ENCODE measurements around the gene ESR1.
A peak's percentile ranks its signal among the peaks of the same experiment; 100 is the strongest.

ESR1 gene

DNA sequence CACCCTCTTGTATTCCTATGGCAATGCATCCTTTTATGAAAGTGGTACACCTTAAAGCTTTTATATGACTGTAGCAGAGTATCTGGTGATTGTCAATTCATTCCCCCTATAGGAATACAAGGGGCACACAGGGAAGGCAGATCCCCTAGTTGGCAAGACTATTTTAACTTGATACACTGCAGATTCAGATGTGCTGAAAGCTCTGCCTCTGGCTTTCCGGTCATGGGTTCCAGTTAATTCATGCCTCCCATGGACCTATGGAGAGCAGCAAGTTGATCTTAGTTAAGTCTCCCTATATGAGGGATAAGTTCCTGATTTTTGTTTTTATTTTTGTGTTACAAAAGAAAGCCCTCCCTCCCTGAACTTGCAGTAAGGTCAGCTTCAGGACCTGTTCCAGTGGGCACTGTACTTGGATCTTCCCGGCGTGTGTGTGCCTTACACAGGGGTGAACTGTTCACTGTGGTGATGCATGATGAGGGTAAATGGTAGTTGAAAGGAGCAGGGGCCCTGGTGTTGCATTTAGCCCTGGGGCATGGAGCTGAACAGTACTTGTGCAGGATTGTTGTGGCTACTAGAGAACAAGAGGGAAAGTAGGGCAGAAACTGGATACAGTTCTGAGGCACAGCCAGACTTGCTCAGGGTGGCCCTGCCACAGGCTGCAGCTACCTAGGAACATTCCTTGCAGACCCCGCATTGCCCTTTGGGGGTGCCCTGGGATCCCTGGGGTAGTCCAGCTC, 292.1 kb downstream of the ESR1 start:
- no peaks in the 10 kb centered on the region for H3K9me3 Mint-ChIP-seq
- peaks cover under 1% of the 10 kb centered on the region for H3K4me1 Mint-ChIP-seq
- no peak overlapping the region for H3K27ac Mint-ChIP-seq
- H3K27me3 Mint-ChIP-seq = no peaks in the 10 kb centered on the region
- H3K4me3 Mint-ChIP-seq = no peak overlapping the region
- DNase-seq (ENCODE audit: low spot score in 2 of 2) = no peak
- ATAC-seq (ENCODE audit: low read depth) = no peak
- H3K36me3 Mint-ChIP-seq = peaks cover under 1% of the 10 kb centered on the region

DNA sequence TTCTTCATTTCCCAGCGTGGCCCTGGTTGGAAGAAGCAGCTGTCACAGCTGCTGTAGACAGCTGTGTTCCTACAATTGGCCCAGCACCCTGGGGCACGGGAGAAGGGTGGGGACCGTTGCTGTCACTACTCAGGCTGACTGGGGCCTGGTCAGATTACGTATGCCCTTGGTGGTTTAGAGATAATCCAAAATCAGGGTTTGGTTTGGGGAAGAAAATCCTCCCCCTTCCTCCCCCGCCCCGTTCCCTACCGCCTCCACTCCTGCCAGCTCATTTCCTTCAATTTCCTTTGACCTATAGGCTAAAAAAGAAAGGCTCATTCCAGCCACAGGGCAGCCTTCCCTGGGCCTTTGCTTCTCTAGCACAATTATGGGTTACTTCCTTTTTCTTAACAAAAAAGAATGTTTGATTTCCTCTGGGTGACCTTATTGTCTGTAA, 292.7 kb downstream of the ESR1 start:
- Mint-ChIP-seq H3K9me3 (no peaks in the 10 kb centered on the region), H3K36me3 (no peaks in the 10 kb centered on the region), H3K4me3 (no peak overlapping the region), H3K27ac (no peak overlapping the region), H3K27me3 (no peaks in the 10 kb centered on the region), H3K4me1 (no peaks in the 10 kb centered on the region)
- no peak for ATAC-seq (ENCODE audit: low read depth)
- no peak for DNase-seq (ENCODE audit: low spot score in 2 of 2)

DNA sequence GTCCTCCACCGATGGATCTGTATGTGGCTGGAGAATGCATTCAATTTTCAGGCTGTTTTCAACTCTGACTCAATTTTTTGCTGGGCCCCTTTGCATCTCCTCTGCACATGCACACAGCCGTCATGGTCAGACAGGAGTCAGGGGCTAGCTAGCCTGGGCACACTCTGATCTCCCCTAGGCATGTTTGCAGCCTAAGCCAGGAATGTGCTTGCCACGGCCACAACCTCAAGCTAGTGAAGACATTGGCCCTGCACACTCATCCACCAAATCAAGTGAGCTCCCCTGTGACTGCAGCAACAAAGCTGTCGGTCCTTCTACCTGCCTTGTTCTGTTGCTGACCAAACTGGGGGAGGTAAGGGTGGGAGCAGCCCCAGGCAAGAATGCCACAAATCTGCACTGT, 300.5 kb downstream of the ESR1 start:
- Mint-ChIP-seq H3K36me3 (peaks cover 2% of the 10 kb centered on the region), H3K27ac (no peak overlapping the region), H3K9me3 (no peaks in the 10 kb centered on the region), H3K27me3 (peaks cover 2% of the 10 kb centered on the region), H3K4me1 (no peaks in the 10 kb centered on the region), H3K4me3 (no peak overlapping the region)
- DNase-seq (ENCODE audit: low spot score in 2 of 2) = no peak
- ATAC-seq (ENCODE audit: low read depth) = no peak

DNA sequence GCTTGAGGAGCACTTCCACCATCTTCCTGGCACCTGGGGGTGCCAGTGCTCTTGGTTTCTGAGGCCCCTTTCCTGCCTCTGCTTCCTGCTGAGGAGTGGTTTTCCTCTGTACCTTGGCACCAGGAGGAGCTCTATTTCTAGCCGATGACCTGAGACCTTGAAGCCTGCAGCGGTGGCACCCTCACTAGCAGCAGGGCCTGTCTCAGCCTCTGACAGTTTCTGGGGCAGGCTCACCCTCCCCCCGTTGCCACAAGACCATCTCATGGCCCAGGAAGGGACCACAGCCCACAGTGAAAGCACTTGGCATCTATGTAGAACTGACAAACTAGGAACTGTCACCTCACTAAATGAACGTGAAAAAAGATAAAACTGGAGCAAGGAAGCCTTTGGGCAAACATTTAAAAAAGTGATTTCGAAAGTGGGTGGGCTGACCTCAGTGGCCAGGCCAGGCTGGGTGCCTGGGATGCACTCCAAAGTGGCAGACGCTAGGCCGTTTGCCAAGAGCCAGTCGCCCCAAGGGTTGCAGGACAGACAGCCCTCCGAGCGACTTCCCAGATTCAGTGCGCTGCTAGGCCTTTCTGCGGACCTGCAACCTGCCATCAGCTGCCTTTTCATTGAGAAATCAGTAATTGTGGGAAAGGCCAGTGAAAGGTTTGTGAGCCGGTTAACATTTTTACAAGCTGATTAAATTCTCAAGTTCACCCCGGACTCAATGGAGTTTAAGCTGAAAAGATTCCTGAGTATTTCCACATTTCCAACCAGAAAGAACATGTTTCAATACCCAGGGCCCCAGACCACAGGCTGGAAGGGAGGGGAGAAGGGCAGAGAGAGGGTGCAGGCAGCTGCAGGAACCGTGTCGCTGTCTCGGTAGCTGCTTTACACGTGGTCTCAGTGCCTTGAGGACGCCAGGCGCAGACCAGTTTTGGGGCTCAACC, 303.7 kb downstream of the ESR1 start:
- ATAC-seq (ENCODE audit: low read depth) (no peak), DNase-seq (ENCODE audit: low spot score in 2 of 2) (no peak)
- H3K4me1 Mint-ChIP-seq = no peaks in the 10 kb centered on the region
- no peak overlapping the region for H3K27ac Mint-ChIP-seq
- H3K27me3 Mint-ChIP-seq = peaks cover 2% of the 10 kb centered on the region
- no peaks in the 10 kb centered on the region for H3K9me3 Mint-ChIP-seq
- no peak overlapping the region for H3K4me3 Mint-ChIP-seq
- peaks cover 2% of the 10 kb centered on the region for H3K36me3 Mint-ChIP-seq

DNA sequence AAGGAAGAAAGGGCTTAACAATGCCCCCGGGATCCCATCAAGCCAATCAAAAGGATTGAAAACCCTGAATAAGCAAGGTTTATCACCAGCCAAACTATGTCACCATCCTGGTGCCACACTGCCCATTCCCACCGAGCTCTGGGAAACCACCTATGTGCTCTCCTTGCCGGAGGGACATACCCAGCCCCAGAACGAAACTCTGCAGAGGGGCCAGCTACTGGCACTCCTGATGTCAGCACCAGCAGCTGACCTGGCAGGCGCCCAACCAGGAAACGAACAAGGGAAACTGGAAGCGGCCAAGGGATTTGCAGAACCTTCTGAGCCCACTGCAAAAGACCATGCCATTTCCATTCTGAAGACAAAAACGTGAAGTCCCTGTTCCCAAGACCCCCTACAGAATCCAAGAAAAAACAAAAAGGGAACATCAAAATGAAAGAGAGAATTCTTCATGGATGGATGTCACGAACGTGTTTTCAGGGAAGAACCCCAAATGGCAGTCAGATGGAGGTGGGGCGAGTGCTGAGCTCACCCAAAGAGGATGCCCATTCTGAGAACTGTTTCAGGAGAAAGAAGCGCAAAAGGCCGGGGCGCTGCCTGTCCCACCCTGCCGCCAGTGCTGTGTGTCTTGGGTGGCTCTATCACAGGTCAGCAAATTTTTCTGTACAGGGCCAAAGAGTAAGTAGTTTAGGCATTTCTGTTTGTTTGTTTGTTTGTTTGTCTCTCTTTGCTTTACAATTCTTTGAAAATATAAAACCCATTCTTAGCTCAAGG, 305.2 kb downstream of the ESR1 start:
- H3K9me3 Mint-ChIP-seq = no peaks in the 10 kb centered on the region
- DNase-seq (ENCODE audit: low spot score in 2 of 2) (no peak), ATAC-seq (ENCODE audit: low read depth) (no peak)
- H3K36me3 Mint-ChIP-seq = peaks cover 2% of the 10 kb centered on the region
- peaks cover 2% of the 10 kb centered on the region for H3K27me3 Mint-ChIP-seq
- peaks cover 3% of the 10 kb centered on the region for H3K4me1 Mint-ChIP-seq
- H3K4me3 Mint-ChIP-seq = no peak overlapping the region
- no peak overlapping the region for H3K27ac Mint-ChIP-seq

DNA sequence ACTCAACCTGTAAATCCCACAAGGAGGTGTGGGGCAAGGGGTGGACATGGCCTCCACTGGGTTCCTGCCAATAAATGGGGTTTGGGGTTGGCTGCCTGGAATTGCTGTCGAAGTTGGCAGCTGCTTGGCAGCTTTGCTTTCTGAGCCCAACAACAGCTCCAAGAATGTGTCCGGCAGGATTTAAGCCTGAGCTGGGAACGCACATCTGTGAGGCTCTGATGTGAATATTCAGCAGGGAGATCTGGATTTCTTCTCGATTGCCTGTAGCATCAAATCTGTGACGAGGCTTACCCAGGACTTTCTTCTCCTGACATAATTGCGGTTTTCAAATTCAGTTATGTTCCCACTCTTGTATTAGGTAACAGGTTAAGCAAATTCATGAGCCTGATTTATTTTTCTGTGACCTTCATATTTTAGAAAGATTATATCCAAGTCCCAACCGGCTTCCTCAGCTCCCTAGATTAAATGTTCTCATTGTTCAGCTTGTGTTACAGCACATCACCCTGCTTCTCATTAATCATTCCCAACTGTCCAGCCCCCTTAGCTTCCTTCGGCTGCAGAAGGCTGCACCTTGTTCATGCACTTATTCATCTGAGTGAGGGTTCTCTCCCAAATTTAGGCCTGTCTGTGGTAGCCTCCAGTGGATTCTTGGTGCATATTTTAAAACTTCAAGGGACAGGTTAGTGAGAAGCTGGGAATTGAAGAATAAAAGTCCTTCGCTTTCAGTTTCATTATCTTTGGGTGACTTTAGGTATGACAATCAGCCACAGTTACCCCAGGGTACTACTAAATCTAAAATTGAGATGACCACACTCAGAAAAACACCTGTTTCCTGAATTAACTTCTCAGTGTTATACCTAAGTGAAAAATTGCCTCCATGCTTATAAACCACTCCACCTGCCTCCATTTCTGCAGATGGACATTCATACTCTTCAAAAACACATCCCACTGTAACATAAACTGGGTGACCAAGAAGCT, 310.0 kb downstream of the ESR1 start:
- Mint-ChIP-seq H3K4me1 (peaks cover 3% of the 10 kb centered on the region), H3K4me3 (no peak overlapping the region), H3K27me3 (no peaks in the 10 kb centered on the region), H3K9me3 (peaks cover 3% of the 10 kb centered on the region), H3K36me3 (peaks cover 24% of the 10 kb centered on the region), H3K27ac (peak overlapping the region; percentile 17)
- DNase-seq (ENCODE audit: low spot score in 2 of 2) (no peak), ATAC-seq (ENCODE audit: low read depth) (peak; percentile 15)

DNA sequence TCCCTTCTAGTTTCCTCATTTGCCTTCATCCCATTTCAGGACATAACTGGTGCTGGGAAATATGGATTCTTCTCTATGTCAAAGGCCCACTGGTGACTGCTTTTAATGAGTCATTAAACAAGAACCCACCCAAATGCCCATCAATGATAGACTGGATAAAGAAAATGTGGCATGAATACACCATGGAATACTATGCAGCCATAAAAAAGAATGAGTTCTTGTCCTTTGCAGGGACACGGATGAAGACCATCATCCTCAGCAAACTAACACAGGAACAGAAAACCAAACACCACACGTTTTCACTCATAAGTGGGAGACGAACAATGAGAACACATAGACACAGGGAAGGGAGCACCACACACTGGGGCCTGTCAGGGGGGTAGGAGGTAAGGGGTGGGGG, 310.7 kb downstream of the ESR1 start:
- Mint-ChIP-seq H3K27ac (no peak overlapping the region), H3K4me1 (peaks cover 3% of the 10 kb centered on the region), H3K27me3 (no peaks in the 10 kb centered on the region), H3K4me3 (no peak overlapping the region), H3K36me3 (peaks cover 24% of the 10 kb centered on the region), H3K9me3 (peaks cover 3% of the 10 kb centered on the region)
- ATAC-seq (ENCODE audit: low read depth) (no peak), DNase-seq (ENCODE audit: low spot score in 2 of 2) (no peak)

DNA sequence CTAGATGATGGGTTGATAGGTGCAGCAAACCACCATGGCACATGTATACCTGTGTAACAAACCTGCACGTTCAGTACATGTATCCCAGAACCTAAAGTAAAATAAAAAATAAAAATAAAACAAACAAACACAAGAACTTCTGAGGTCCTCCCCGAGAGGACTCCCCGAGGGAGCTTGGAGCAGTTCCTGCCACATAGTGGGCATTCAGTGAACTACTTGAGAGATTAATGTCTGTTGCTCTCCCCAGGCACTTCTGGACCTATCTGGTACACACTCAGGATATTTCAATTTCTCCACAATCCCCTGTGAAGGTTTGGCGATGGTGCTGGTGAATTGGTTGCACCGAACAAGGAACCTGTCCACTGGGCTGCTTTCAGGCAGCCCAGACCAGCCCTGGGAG, 311.2 kb downstream of the ESR1 start:
- no peak overlapping the region for H3K27ac Mint-ChIP-seq
- no peak for DNase-seq (ENCODE audit: low spot score in 2 of 2)

DNA sequence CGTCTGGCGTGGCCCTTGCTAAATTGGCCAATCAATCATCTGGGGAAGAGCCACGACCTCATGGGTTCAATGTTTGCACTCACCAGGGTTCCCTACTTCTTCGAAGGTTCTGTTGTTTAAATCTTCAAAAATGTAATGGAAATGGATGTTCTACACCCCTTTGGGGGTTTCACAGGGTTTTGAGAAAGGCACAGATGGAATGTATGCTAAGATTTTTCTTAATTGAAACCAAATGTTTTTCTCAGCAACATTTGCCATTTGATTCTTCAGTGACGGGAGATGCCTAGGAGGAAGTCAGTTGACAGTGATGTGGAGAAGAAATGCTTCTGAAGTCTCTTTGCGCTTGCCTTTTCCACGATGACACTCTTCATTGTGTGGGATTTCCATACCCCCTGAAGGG, 312.3 kb downstream of the ESR1 start:
- Mint-ChIP-seq H3K9me3 (peaks cover 3% of the 10 kb centered on the region), H3K36me3 (peaks cover 24% of the 10 kb centered on the region), H3K27ac (peak overlapping the region; percentile 19), H3K4me1 (peaks cover 5% of the 10 kb centered on the region), H3K4me3 (no peak overlapping the region), H3K27me3 (no peaks in the 10 kb centered on the region)
- DNase-seq (ENCODE audit: low spot score in 2 of 2) (no peak), ATAC-seq (ENCODE audit: low read depth) (no peak)

More for the DNA sequence above, 311.2 kb downstream of the ESR1 start:
- peaks cover 3% of the 10 kb centered on the region for H3K9me3 Mint-ChIP-seq
- H3K36me3 Mint-ChIP-seq = peaks cover 24% of the 10 kb centered on the region
- peaks cover 3% of the 10 kb centered on the region for H3K4me1 Mint-ChIP-seq
- ATAC-seq (ENCODE audit: low read depth) = no peak
- no peaks in the 10 kb centered on the region for H3K27me3 Mint-ChIP-seq
- no peak overlapping the region for H3K4me3 Mint-ChIP-seq

DNA sequence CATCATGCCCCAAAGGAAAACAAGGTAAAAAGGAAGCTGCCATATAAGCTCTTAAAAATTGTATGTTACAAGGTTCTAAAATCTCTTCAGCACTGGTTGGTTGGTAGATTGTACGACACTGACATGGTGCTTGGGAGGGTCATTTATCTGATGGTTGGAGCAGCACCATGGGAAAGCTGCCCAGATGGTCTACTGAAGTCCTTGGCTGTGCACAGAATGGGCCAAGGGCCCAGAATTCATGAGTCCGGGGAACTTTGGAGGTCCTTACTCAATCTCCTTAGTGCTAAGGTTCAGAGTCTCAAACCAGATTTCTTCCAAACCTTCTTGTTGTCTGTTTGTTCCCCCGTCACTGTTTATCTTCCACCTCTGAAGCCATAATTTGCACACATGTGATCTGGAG, 314.4 kb downstream of the ESR1 start:
- Mint-ChIP-seq H3K4me3 (no peak overlapping the region), H3K27me3 (no peaks in the 10 kb centered on the region), H3K27ac (no peak overlapping the region), H3K9me3 (peaks cover 3% of the 10 kb centered on the region), H3K36me3 (peaks cover 26% of the 10 kb centered on the region), H3K4me1 (peaks cover 5% of the 10 kb centered on the region)
- DNase-seq (ENCODE audit: low spot score in 2 of 2) (no peak), ATAC-seq (ENCODE audit: low read depth) (no peak)

DNA sequence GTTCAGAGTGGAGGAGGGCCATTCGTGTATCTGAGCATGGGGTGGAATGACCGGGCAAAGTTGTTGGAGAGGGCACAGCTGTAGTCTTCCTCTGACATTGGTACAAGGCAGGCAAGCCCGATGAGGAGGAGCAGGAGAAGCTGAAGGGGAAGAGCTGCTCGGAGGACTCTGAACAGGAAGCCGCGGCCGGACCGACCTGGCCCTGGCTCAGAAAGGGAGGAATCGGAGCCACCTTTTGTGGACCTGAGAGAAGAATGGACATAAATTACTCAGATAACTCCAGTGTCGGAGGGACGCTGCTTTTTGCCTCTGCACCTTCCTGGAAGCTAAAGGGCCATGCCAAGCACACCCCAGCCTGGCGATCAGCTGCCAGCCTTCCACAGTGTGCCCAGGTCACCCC, 315.0 kb downstream of the ESR1 start:
- Mint-ChIP-seq H3K27ac (no peak overlapping the region), H3K9me3 (peaks cover 3% of the 10 kb centered on the region), H3K27me3 (no peaks in the 10 kb centered on the region), H3K36me3 (peaks cover 26% of the 10 kb centered on the region), H3K4me1 (peaks cover 4% of the 10 kb centered on the region), H3K4me3 (no peak overlapping the region)
- no peak for ATAC-seq (ENCODE audit: low read depth)
- no peak for DNase-seq (ENCODE audit: low spot score in 2 of 2)

DNA sequence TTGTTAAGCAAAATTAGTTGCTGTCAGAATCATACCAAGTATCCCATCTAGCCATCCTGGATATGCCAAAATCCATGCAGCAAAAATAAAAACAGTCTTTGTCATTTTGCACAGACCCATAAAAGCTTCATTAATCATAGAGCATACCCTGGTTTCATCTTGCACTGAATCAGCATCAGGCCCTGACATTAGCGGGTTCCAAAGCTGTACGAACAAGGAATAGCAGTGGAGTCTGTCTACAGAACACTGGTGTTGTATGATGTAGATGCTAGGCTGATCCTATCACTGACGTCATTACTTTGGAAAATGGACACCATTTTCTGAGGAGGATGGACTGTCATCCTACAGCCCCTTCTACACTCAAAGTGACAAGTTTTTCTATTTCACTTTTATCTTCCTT, 315.6 kb downstream of the ESR1 start:
- Mint-ChIP-seq H3K4me3 (no peak overlapping the region), H3K27me3 (no peaks in the 10 kb centered on the region), H3K27ac (no peak overlapping the region), H3K36me3 (peaks cover 26% of the 10 kb centered on the region), H3K9me3 (peaks cover 3% of the 10 kb centered on the region), H3K4me1 (peaks cover 2% of the 10 kb centered on the region)
- DNase-seq (ENCODE audit: low spot score in 2 of 2) (no peak), ATAC-seq (ENCODE audit: low read depth) (no peak)

DNA sequence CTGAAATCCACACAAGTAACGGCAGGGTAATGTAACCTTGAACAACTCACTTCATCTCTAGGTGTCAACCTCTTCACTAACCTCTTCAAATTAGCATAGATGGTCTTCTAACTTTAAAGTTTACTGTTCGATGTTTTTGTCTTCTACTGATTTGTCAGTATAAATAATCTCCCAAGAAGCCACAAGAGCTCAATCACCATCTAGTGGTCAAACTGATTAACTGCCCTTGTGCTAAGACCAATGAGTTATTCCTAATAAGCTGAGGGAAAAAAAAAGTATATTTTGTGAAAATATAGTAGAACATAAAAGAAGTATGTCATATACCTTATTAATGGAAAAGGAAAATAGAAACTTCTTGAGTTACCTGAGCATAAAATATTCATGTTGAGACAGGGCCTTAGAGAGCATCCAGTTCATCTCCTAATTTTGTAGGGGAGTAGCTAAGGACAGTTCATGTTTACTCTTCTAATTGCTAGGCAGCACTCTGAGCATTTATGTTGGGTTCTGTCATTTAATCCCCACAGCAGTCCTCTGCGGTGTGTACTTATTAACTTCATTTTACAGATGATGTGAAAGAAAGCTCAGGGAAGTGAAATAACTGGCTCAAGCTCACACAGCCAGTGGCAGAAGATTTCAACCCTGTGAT, 317.1 kb downstream of the ESR1 start:
- Mint-ChIP-seq H3K27me3 (no peaks in the 10 kb centered on the region), H3K4me3 (no peak overlapping the region), H3K36me3 (peaks cover 33% of the 10 kb centered on the region), H3K9me3 (no peaks in the 10 kb centered on the region), H3K27ac (peak overlapping the region; percentile 65), H3K4me1 (peaks cover 2% of the 10 kb centered on the region)
- peak in 1 of 2 donors; percentile 15 for DNase-seq (ENCODE audit: low spot score in 2 of 2)
- peak; percentile 53 for ATAC-seq (ENCODE audit: low read depth)

Measured in memory B cell (primary cell).